Liver (tissue), 3 donors: ENCODE results near the gene TRIM22.
"Not testable (repeated sequence)": the region's sequence is repeated elsewhere in the genome, so short reads cannot be mapped to it uniquely, and the experiment has no call there.

ENCODE experiments used
- EGR1 ChIP-seq, 2 donors: IDR thresholded peaks; 2 replicates each; pipeline ENCODE4 v1.6.1; 2016 to 2018; ENCODE audit warnings: antibody characterized with exemption in 2 of 2, low read depth in 2 of 2
- GABPA ChIP-seq, 2 donors: IDR thresholded peaks in 1 of 2; conservative IDR thresholded peaks in 1 of 2; 2 replicates each; pipeline ENCODE4 v1.6.1; 2016; ENCODE audit warnings: antibody characterized with exemption in 2 of 2, mild to moderate bottlenecking in 1 of 2, moderate library complexity in 1 of 2
- JUND ChIP-seq, 2 donors: IDR thresholded peaks; 2 replicates each; pipeline ENCODE4 v1.6.1; 2016; ENCODE audit warnings: antibody characterized with exemption in 2 of 2
- RAD21 ChIP-seq, 2 donors: IDR thresholded peaks; 2 replicates each; pipeline ENCODE4 v1.6.1; 2016; ENCODE audit warnings: antibody characterized with exemption in 2 of 2, mild to moderate bottlenecking in 2 of 2
- TAF1 ChIP-seq: conservative IDR thresholded peaks from 2 replicates; pipeline ENCODE4 v1.6.1; 2016; ENCODE audit warnings: antibody characterized with exemption, mild to moderate bottlenecking
- YY1 ChIP-seq: IDR thresholded peaks from 2 replicates; pipeline ENCODE4 v1.6.1; 2016; ENCODE audit warnings: antibody characterized with exemption, mild to moderate bottlenecking
- TF ChIP-seq, protein P1 (sequence below): fragments of 150-350 bp; IDR thresholded peaks from 2 replicates; pipeline ENCODE4 v1.5.1; 2017; ENCODE audit warnings: improper control_type of control experiment, low read depth, low read length; ENCODE audit not compliant: missing input control
- TF ChIP-seq, protein P2 (sequence below): IDR thresholded peaks from 2 replicates; pipeline ENCODE4 v1.6.1; 2016; ENCODE audit warnings: antibody characterized with exemption
- TF ChIP-seq, protein P3 (sequence below): IDR thresholded peaks from 2 replicates; pipeline ENCODE4 v1.6.1; 2016; ENCODE audit warnings: antibody characterized with exemption, mild to moderate bottlenecking
- TF ChIP-seq, protein P4 (sequence below): IDR thresholded peaks from 2 replicates; pipeline ENCODE4 v1.6.1; 2016; ENCODE audit warnings: antibody characterized with exemption
- TF ChIP-seq, protein P5 (sequence below): IDR thresholded peaks from 2 replicates; pipeline ENCODE4 v1.6.1; 2016; ENCODE audit warnings: antibody characterized with exemption
- donor health status: healthy.
- donor health status: healthy.

DNA sequence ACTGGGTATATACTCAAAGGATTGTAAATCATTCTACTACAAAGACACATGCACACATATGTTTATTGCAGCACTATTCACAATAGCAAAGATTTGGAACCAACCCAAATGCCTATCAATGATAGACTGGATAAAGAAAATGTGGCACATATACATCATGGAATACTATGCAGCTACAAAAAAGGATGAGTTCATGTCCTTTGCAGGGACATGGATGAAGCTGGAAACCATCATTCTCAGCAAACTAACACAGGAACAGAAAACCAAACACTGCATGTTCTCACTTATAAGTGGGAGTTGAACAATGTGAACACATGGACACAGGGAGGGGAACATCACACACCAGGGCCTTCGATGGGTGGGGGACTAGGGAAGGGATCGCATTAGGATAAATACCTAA is 32.6 kb upstream of the TRIM22 start:
- TF ChIP-seq RAD21 (IDR thresholded peaks at IDR 0.05); GABPA (IDR thresholded peaks at IDR 0.05 in 1 of 2, conservative IDR thresholded peaks at IDR 0.05 in 1 of 2); YY1; EGR1 (IDR thresholded peaks at IDR 0.05; ENCODE audit: low read depth in 2 of 2); TAF1; JUND (IDR thresholded peaks at IDR 0.05): not testable (repeated sequence)
- TF ChIP-seq, protein P1, sequence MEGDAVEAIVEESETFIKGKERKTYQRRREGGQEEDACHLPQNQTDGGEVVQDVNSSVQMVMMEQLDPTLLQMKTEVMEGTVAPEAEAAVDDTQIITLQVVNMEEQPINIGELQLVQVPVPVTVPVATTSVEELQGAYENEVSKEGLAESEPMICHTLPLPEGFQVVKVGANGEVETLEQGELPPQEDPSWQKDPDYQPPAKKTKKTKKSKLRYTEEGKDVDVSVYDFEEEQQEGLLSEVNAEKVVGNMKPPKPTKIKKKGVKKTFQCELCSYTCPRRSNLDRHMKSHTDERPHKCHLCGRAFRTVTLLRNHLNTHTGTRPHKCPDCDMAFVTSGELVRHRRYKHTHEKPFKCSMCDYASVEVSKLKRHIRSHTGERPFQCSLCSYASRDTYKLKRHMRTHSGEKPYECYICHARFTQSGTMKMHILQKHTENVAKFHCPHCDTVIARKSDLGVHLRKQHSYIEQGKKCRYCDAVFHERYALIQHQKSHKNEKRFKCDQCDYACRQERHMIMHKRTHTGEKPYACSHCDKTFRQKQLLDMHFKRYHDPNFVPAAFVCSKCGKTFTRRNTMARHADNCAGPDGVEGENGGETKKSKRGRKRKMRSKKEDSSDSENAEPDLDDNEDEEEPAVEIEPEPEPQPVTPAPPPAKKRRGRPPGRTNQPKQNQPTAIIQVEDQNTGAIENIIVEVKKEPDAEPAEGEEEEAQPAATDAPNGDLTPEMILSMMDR = not testable (repeated sequence)
- TF ChIP-seq, protein P2, sequence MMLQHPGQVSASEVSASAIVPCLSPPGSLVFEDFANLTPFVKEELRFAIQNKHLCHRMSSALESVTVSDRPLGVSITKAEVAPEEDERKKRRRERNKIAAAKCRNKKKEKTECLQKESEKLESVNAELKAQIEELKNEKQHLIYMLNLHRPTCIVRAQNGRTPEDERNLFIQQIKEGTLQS = not testable (repeated sequence)
- TF ChIP-seq, protein P3, sequence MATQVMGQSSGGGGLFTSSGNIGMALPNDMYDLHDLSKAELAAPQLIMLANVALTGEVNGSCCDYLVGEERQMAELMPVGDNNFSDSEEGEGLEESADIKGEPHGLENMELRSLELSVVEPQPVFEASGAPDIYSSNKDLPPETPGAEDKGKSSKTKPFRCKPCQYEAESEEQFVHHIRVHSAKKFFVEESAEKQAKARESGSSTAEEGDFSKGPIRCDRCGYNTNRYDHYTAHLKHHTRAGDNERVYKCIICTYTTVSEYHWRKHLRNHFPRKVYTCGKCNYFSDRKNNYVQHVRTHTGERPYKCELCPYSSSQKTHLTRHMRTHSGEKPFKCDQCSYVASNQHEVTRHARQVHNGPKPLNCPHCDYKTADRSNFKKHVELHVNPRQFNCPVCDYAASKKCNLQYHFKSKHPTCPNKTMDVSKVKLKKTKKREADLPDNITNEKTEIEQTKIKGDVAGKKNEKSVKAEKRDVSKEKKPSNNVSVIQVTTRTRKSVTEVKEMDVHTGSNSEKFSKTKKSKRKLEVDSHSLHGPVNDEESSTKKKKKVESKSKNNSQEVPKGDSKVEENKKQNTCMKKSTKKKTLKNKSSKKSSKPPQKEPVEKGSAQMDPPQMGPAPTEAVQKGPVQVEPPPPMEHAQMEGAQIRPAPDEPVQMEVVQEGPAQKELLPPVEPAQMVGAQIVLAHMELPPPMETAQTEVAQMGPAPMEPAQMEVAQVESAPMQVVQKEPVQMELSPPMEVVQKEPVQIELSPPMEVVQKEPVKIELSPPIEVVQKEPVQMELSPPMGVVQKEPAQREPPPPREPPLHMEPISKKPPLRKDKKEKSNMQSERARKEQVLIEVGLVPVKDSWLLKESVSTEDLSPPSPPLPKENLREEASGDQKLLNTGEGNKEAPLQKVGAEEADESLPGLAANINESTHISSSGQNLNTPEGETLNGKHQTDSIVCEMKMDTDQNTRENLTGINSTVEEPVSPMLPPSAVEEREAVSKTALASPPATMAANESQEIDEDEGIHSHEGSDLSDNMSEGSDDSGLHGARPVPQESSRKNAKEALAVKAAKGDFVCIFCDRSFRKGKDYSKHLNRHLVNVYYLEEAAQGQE = not testable (repeated sequence)
- TF ChIP-seq, protein P4, sequence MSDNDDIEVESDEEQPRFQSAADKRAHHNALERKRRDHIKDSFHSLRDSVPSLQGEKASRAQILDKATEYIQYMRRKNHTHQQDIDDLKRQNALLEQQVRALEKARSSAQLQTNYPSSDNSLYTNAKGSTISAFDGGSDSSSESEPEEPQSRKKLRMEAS = not testable (repeated sequence)
- TF ChIP-seq, protein P5, sequence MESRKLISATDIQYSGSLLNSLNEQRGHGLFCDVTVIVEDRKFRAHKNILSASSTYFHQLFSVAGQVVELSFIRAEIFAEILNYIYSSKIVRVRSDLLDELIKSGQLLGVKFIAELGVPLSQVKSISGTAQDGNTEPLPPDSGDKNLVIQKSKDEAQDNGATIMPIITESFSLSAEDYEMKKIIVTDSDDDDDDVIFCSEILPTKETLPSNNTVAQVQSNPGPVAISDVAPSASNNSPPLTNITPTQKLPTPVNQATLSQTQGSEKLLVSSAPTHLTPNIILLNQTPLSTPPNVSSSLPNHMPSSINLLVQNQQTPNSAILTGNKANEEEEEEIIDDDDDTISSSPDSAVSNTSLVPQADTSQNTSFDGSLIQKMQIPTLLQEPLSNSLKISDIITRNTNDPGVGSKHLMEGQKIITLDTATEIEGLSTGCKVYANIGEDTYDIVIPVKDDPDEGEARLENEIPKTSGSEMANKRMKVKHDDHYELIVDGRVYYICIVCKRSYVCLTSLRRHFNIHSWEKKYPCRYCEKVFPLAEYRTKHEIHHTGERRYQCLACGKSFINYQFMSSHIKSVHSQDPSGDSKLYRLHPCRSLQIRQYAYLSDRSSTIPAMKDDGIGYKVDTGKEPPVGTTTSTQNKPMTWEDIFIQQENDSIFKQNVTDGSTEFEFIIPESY = not testable (repeated sequence)
